Liver (tissue), 9 donors: ENCODE measurements around the gene ARHGAP8. TPM values are rescaled to one million over a fixed set of nuclear protein-coding genes. Genes with fewer than 3 reads are reported as not detected.

Experiments
- DNase-seq: peaks from one replicate; pipeline ENCODE4 v3.0.0-alpha.2; 2017; ENCODE audit warnings: low spot score
- H3K27ac ChIP-seq, 2 donors: one replicate each; pipeline ENCODE4 v1.7.0; 2013; ENCODE audit warnings: inconsistent platforms in 2 of 2, low read length in 2 of 2, control low read depth in 1 of 2, low read depth in 1 of 2, mild to moderate bottlenecking in 1 of 2
- H3K27me3 ChIP-seq, 4 donors: one replicate each; pipeline versions ENCODE4 v1.6.1 to v1.7.0; 2013; ENCODE audit warnings: low read length in 3 of 4, inconsistent platforms in 1 of 4, mild to moderate bottlenecking in 1 of 4, moderate library complexity in 1 of 4; ENCODE audit not compliant: control insufficient read depth in 4 of 4, insufficient read depth in 4 of 4
- H3K36me3 ChIP-seq, 4 donors: one replicate each; pipeline versions ENCODE4 v1.6.1 to v1.7.0; 2013; ENCODE audit warnings: low read length in 3 of 4, mild to moderate bottlenecking in 3 of 4, low read depth in 1 of 4, moderate library complexity in 1 of 4; ENCODE audit not compliant: control insufficient read depth in 4 of 4, insufficient read depth in 3 of 4
- H3K4me1 ChIP-seq, 4 donors: one replicate each; pipeline versions ENCODE4 v1.6.1 to v1.7.0; 2013; ENCODE audit warnings: low read length in 3 of 4, mild to moderate bottlenecking in 3 of 4, moderate library complexity in 1 of 4; ENCODE audit not compliant: control insufficient read depth in 4 of 4, insufficient read depth in 4 of 4
- H3K4me3 ChIP-seq, 3 donors: one replicate each; pipeline versions ENCODE4 v1.6.1 to v1.7.0; 2013; ENCODE audit warnings: low read length in 3 of 3, control low read depth in 1 of 3, low read depth in 1 of 3, mild to moderate bottlenecking in 1 of 3
- H3K9ac ChIP-seq, 2 donors: one replicate each; pipeline ENCODE4 v1.7.0; 2013; ENCODE audit warnings: low read length in 2 of 2, mild to moderate bottlenecking in 2 of 2, moderate library complexity in 2 of 2, control low read depth in 1 of 2, low read depth in 1 of 2
- H3K9me3 ChIP-seq, 4 donors: one replicate each; pipeline versions ENCODE4 v1.6.1 to v1.7.0; 2013; ENCODE audit warnings: low read length in 3 of 4; ENCODE audit not compliant: control insufficient read depth in 4 of 4
- EGR1 ChIP-seq, 2 donors: IDR thresholded peaks; 2 replicates each; pipeline ENCODE4 v1.6.1; 2016 to 2018; ENCODE audit warnings: antibody characterized with exemption in 2 of 2, low read depth in 2 of 2
- FOXA1 ChIP-seq: IDR thresholded peaks from 2 replicates; pipeline ENCODE4 v1.6.1; 2016; ENCODE audit warnings: antibody characterized with exemption
- FOXA2 ChIP-seq: IDR thresholded peaks from 2 replicates; pipeline ENCODE4 v1.6.1; 2016; ENCODE audit warnings: antibody characterized with exemption
- GABPA ChIP-seq, 2 donors: IDR thresholded peaks in 1 of 2; conservative IDR thresholded peaks in 1 of 2; 2 replicates each; pipeline ENCODE4 v1.6.1; 2016; ENCODE audit warnings: antibody characterized with exemption in 2 of 2, mild to moderate bottlenecking in 1 of 2, moderate library complexity in 1 of 2
- HNF4A ChIP-seq, 2 donors: conservative IDR thresholded peaks; 2 replicates each; pipeline ENCODE4 v1.6.1; 2016; ENCODE audit warnings: antibody characterized with exemption in 2 of 2, mild to moderate bottlenecking in 2 of 2
- HNF4G ChIP-seq: IDR thresholded peaks from 2 replicates; pipeline ENCODE4 v1.6.1; 2016; ENCODE audit warnings: antibody characterized with exemption
- JUND ChIP-seq, 2 donors: IDR thresholded peaks; 2 replicates each; pipeline ENCODE4 v1.6.1; 2016; ENCODE audit warnings: antibody characterized with exemption in 2 of 2
- NR2F2 ChIP-seq: IDR thresholded peaks from 2 replicates; pipeline ENCODE4 v1.6.1; 2016; ENCODE audit warnings: antibody characterized with exemption
- RAD21 ChIP-seq, 2 donors: IDR thresholded peaks; 2 replicates each; pipeline ENCODE4 v1.6.1; 2016; ENCODE audit warnings: antibody characterized with exemption in 2 of 2, mild to moderate bottlenecking in 2 of 2
- RXRA ChIP-seq, 2 donors: IDR thresholded peaks; 2 replicates each; pipeline ENCODE4 v1.6.1; 2017 to 2018; ENCODE audit warnings: antibody characterized with exemption in 2 of 2, mild to moderate bottlenecking in 1 of 2
- SP1 ChIP-seq: IDR thresholded peaks from 2 replicates; pipeline ENCODE4 v1.6.1; 2018; ENCODE audit warnings: antibody characterized with exemption, mild to moderate bottlenecking
- TAF1 ChIP-seq: conservative IDR thresholded peaks from 2 replicates; pipeline ENCODE4 v1.6.1; 2016; ENCODE audit warnings: antibody characterized with exemption, mild to moderate bottlenecking
- YY1 ChIP-seq: IDR thresholded peaks from 2 replicates; pipeline ENCODE4 v1.6.1; 2016; ENCODE audit warnings: antibody characterized with exemption, mild to moderate bottlenecking
- ZBTB33 ChIP-seq: IDR thresholded peaks from 2 replicates; pipeline ENCODE4 v1.6.1; 2016; ENCODE audit warnings: antibody characterized with exemption
- WGBS: extraction: QIAGEN DNeasy Blood & Tissue Kit; methylation state at CpG from one replicate; pipeline ENCODE4 v1.1.7; 2013; 5-methylcytosine and 5-hydroxymethylcytosine counted together
- polyA plus RNA-seq, 2 donors: library from polyadenylated mRNA; stranded (reverse) in 1 of 2; unstranded in 1 of 2; fragments of 200-250 nt in 1 of 2; fragments of >200 nt in 1 of 2; fragmentation: Nextera tagmentation in 1 of 2; extraction: Ambion mirVana in 1 of 2; gene quantifications; one replicate each; pipeline versions ENCODE4 v1.2.1 to v1.2.3, GENCODE V29; 2013 to 2015
- total RNA-seq, 2 donors: library from RNA; depleted of rRNA; stranded (reverse); fragments of >200 nt; gene quantifications; one replicate each; pipeline ENCODE4 v1.2.3, GENCODE V29; 2014
- TF ChIP-seq, protein P1 (sequence below): IDR thresholded peaks from 2 replicates; pipeline ENCODE4 v1.6.1; 2016; ENCODE audit warnings: antibody characterized with exemption
- TF ChIP-seq, protein P2 (sequence below): fragments of 150-350 bp; IDR thresholded peaks from 2 replicates; pipeline ENCODE4 v1.5.1; 2017; ENCODE audit warnings: improper control_type of control experiment, low read depth, low read length; ENCODE audit not compliant: missing input control
- TF ChIP-seq, protein P3 (sequence below): IDR thresholded peaks from 2 replicates; pipeline ENCODE4 v1.6.1; 2016; ENCODE audit warnings: antibody characterized with exemption, mild to moderate bottlenecking
- TF ChIP-seq, protein P4 (sequence below): IDR thresholded peaks from 2 replicates; pipeline ENCODE4 v1.6.1; 2016; ENCODE audit warnings: antibody characterized with exemption
- donor health status: healthy.
- donor health status: healthy.
- donor health status: healthy.
- donor health status: healthy.
- donor health status: healthy.

Gene ARHGAP8
- total and polyA plus RNA-seq, 4 donors: 0.58 to 1.8 (median 1.1) TPM

- TF ChIP-seq ZBTB33 (no peak), RXRA (IDR thresholded peaks at IDR 0.05) (no peak), EGR1 (IDR thresholded peaks at IDR 0.05; ENCODE audit: low read depth in 2 of 2) (no peak), FOXA1 (no peak), YY1 (no peak), NR2F2 (no peak), GABPA (IDR thresholded peaks at IDR 0.05 in 1 of 2, conservative IDR thresholded peaks at IDR 0.05 in 1 of 2) (no peak)
- TF ChIP-seq, protein P1, sequence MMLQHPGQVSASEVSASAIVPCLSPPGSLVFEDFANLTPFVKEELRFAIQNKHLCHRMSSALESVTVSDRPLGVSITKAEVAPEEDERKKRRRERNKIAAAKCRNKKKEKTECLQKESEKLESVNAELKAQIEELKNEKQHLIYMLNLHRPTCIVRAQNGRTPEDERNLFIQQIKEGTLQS: no peak
Measured at GRCh38 chr22:44887941-44888366, 135.6 kb downstream of the ARHGAP8 start (continued).

- no peak overlapping the region for H3K9ac ChIP-seq
- WGBS: 69% methylated on average over 14 of the region's 14 CpGs
- no peaks in the 10 kb centered on the region for H3K36me3 ChIP-seq
- H3K4me3 ChIP-seq: no peak overlapping the region
- TF ChIP-seq HNF4A (conservative IDR thresholded peaks at IDR 0.05) (no peak), SP1 (no peak), GABPA (IDR thresholded peaks at IDR 0.05 in 1 of 2, conservative IDR thresholded peaks at IDR 0.05 in 1 of 2) (no peak), RXRA (IDR thresholded peaks at IDR 0.05) (no peak), FOXA1 (no peak), HNF4G (no peak), NR2F2 (no peak), EGR1 (IDR thresholded peaks at IDR 0.05; ENCODE audit: low read depth in 2 of 2) (no peak), YY1 (no peak), JUND (IDR thresholded peaks at IDR 0.05) (no peak), ZBTB33 (no peak), RAD21 (IDR thresholded peaks at IDR 0.05) (no peak), TAF1 (no peak), FOXA2 (no peak)
- TF ChIP-seq, protein P2, sequence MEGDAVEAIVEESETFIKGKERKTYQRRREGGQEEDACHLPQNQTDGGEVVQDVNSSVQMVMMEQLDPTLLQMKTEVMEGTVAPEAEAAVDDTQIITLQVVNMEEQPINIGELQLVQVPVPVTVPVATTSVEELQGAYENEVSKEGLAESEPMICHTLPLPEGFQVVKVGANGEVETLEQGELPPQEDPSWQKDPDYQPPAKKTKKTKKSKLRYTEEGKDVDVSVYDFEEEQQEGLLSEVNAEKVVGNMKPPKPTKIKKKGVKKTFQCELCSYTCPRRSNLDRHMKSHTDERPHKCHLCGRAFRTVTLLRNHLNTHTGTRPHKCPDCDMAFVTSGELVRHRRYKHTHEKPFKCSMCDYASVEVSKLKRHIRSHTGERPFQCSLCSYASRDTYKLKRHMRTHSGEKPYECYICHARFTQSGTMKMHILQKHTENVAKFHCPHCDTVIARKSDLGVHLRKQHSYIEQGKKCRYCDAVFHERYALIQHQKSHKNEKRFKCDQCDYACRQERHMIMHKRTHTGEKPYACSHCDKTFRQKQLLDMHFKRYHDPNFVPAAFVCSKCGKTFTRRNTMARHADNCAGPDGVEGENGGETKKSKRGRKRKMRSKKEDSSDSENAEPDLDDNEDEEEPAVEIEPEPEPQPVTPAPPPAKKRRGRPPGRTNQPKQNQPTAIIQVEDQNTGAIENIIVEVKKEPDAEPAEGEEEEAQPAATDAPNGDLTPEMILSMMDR: no peak
- TF ChIP-seq, protein P1: no peak
- TF ChIP-seq, protein P3, sequence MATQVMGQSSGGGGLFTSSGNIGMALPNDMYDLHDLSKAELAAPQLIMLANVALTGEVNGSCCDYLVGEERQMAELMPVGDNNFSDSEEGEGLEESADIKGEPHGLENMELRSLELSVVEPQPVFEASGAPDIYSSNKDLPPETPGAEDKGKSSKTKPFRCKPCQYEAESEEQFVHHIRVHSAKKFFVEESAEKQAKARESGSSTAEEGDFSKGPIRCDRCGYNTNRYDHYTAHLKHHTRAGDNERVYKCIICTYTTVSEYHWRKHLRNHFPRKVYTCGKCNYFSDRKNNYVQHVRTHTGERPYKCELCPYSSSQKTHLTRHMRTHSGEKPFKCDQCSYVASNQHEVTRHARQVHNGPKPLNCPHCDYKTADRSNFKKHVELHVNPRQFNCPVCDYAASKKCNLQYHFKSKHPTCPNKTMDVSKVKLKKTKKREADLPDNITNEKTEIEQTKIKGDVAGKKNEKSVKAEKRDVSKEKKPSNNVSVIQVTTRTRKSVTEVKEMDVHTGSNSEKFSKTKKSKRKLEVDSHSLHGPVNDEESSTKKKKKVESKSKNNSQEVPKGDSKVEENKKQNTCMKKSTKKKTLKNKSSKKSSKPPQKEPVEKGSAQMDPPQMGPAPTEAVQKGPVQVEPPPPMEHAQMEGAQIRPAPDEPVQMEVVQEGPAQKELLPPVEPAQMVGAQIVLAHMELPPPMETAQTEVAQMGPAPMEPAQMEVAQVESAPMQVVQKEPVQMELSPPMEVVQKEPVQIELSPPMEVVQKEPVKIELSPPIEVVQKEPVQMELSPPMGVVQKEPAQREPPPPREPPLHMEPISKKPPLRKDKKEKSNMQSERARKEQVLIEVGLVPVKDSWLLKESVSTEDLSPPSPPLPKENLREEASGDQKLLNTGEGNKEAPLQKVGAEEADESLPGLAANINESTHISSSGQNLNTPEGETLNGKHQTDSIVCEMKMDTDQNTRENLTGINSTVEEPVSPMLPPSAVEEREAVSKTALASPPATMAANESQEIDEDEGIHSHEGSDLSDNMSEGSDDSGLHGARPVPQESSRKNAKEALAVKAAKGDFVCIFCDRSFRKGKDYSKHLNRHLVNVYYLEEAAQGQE: no peak
- TF ChIP-seq, protein P4, sequence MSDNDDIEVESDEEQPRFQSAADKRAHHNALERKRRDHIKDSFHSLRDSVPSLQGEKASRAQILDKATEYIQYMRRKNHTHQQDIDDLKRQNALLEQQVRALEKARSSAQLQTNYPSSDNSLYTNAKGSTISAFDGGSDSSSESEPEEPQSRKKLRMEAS: no peak
- no peaks in the 10 kb centered on the region for H3K9me3 ChIP-seq
- H3K4me1 ChIP-seq: no peaks in the 10 kb centered on the region
- H3K27ac ChIP-seq: no peak overlapping the region
- DNase-seq: no peak
- no peaks in the 10 kb centered on the region for H3K27me3 ChIP-seq
Measured at GRCh38 chr22:44888491-44889254, 136.3 kb downstream of the ARHGAP8 start.
